MV-4-11 (cell line): ENCODE data around the gene TTC36.
"Not testable (repeated sequence)": the region's sequence is repeated elsewhere in the genome, so short reads cannot be mapped to it uniquely, and the experiment has no call there.

ENCODE experiments used
- DNase-seq: peaks from one replicate; lab custom pipeline; 2025; lab: John Stamatoyannopoulos, UW

Gene TTC36

GRCh38 chr11:118532852-118533768 lies 5.8 kb downstream of the TTC36 start:
- DNase-seq, result no peak

- no peak for DNase-seq
Measured at GRCh38 chr11:118533769-118534729, 6.8 kb downstream of the TTC36 start.

DNA sequence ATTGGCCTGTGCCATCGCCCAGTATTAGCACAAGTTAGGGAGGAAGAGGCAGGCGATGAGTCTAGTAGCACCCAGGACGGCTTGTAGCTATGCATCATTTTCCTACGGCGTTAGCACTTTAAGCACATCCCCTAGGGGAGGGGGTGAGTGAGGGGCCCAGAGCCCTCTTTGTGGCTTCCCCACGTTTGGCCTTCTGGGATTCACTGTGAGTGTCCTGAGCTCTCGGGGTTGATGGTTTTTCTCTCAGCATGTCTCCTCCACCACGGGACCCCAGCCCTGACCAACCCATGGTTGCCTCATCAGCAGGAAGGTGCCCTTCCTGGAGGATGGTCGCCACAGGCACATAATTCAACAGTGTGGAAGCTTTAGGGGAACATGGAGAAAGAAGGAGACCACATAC lies 8.0 kb downstream of the TTC36 start:
- no peak for DNase-seq

DNA sequence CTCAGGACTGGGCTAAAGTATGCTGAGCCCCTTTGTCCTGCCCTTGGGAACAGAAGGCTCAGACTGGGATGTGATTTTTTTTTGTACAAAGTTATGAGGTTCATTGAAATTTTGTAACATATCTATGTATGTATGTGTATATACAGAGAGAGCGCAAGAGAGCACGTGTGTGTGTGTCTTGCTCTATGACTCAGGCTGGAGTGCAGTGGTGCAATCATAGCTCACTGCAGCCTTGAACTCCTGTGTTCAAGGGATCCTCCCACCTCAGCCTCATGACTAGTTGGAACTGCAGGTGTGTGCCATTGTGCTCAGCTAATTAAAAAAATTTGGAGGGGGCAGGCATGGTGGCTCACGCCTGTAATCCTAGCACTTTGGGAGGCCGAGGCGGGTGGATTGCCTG lies 9.5 kb downstream of the TTC36 start:
- DNase-seq, result peak; percentile 61

DNA sequence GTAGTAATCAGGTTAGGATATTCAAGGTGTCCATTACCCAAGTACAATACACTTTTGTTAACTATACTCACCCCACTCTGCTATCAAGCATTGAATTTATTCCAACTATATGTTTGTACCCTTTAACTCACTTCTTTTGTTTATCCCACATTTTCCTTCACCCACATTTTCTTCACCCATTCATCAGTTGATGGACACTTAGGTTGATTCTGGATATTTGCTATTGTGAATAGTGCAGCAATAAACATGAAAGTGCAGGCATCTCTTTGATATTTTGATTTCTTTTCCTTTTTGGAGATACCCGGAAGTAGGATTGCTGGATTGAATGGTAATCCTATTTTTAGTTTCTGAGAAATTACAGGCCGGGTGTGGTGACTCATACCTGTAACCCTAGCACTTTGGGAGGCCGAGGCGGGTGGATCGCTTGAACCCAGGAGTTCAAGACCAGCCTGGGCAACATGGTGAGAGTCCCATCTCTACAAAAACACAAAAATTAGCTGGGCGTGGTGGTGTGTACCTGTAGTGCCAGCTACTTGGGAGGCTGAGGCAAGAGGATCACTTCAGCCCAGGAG lies 10.2 kb downstream of the TTC36 start:
- peak; percentile 9 for DNase-seq

GRCh38 chr11:118544010-118544646 lies 16.9 kb downstream of the TTC36 start:
- DNase-seq, result no peak

- DNase-seq, result no peak
Measured at GRCh38 chr11:118544647-118545010, 17.4 kb downstream of the TTC36 start.

GRCh38 chr11:118545533-118545932 lies 18.3 kb downstream of the TTC36 start:
- no peak for DNase-seq

DNA sequence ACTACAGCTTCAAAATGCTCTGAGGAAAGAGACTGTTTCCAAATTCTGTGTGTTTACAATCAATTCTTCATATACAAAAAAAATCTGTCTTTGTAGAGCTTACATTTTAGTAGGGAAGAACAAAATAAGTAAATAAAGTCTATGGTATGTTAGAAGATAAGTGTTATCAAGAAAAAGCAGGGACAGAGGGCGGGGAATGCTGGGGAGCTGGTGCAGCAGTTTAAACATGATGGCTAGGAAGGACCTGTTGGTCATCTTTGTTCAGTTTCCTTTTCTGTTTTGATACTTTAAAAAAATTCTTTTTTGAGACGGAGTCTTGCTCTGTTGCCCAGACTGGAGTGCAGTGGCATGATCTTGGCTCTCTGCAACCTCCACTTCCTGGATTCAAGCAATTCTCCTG lies 19.9 kb downstream of the TTC36 start:
- DNase-seq, result no peak

GRCh38 chr11:118552341-118552740 lies 25.1 kb downstream of the TTC36 start:
- DNase-seq, result no peak

- no peak for DNase-seq
Measured at GRCh38 chr11:118560806-118561205, 33.5 kb downstream of the TTC36 start.

DNA sequence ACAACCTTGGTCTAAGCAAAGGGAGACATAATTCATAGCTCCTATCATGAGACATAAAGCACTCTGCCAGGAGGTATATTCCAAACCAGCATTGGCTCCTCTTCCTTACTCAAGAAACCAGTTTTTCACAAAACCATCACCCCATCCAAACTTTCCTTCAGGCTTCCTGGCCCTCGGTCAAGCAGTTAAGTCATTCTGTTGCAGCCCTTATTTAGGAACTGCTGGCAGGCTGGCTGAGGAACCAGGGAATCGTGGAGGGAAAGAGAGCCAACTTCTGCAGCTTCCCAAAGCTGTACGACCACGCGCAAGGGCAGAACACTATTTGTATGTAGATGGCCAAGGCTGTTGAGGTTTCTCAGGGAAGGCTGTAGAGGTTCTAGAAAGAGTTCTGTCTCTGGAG lies 37.8 kb downstream of the TTC36 start:
- DNase-seq, result no peak

DNA sequence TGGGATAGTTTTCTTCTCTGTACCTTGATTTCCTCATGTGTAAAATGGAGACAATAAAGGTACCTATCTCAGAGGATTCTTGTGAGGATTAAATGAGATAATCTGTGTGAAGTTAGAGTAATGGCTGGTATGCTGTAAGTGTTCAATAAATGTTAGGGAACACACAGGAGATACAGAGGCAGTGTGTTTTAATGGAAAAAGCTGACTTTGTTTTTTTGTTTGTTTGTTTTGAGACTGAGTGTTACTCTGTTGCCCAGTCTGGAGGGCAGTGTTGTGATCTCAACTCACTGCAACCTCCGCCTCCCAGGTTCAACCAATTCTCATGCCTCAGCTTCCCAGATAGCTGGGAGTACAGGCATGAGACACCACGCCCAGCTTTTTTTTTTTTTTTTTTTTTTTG lies 42.4 kb downstream of the TTC36 start:
- no peak for DNase-seq

DNA sequence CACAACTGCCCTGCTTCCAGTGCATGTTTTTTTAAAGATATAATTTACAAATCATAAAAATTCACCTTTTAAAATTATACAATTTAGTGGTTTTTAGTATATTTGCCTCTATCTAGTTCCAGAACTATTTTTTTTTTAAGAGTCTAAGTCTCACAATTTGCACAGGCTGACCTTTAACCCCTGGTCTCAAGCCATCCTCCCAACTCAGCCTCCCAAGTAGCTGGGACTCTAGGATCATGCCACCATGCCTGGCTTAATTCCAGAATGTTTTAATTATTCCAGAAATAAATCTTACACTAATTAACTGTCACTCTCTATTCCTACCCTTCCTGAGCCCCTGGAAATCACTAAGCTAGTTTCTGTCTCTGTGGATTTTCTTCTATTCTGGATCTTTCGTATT lies 43.5 kb downstream of the TTC36 start:
- DNase-seq, result no peak

DNA sequence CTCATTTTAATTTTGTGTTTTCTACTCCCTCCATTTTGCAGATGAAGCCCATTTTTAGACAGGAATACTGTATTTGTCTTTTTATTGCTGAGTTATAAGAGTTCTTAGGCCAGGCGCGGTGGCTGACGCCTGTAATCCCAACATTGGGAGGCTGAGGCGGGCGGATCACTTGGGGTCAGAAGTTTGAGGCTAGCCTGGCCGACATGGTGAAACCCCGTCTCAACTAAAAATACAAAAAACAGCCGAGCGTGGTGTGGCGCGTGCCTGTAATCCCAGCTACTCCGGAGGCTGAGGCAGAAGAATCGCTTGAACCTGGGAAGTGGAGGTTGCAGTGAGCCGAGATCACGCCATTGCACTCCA lies 44.4 kb downstream of the TTC36 start:
- peak; percentile 32 for DNase-seq

DNA sequence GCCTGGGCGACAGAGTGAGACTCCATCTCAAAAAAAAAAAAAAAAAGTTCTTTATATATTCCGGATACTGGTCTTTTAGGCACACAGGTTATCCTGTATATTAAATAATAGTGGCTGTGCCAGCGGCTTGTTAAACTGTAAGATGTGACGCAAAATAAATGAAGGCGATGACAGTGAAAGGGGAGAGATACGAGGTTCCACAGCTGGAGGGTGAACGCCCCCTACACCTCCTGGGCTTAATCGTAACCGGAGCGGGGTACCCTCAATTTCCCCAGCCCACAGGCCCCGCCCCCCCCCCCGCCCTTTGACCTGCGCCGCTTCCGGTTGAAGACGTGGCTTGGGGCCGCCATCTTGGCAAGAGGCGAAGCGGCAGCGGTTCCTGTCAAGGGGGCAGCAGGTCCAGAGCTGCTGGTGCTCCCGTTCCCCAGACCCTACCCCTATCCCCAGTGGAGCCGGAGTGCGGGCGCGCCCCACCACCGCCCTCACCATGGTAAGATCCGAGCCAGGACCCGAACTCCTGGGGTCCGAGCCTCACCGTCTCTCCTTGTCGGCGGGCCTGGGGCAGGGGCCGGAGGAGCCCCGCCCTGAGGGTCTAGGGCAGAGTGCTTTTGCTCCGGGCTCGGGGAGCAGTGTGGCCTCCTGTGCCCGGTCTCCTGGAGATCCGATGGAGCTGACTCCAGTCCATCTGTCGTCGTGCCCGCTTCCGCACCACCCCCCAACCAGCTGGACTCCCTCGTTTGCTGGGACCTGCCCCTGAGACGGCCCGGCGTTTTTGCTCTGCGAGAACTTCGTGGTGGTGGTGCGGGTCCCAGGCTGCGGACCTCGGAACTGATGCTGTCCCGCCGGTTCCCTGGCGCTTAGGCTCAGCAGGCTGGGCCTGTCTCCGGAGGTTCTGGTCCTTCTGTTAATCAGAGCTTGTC lies 45.0 kb downstream of the TTC36 start, which contains the start of gene ARCN1:
ARCN1 (plus strand) TSS at position 349 of the 920 bp plus-strand sequence; CDS start at position 488, 139 bp downstream.
- DNase-seq, result peak; percentile 74

GRCh38 chr11:118572981-118573550 lies 45.8 kb downstream of the TTC36 start:
- DNase-seq, result peak; percentile 25

- DNase-seq, result no peak
Measured at GRCh38 chr11:118574636-118575035, 47.4 kb downstream of the TTC36 start.

DNA sequence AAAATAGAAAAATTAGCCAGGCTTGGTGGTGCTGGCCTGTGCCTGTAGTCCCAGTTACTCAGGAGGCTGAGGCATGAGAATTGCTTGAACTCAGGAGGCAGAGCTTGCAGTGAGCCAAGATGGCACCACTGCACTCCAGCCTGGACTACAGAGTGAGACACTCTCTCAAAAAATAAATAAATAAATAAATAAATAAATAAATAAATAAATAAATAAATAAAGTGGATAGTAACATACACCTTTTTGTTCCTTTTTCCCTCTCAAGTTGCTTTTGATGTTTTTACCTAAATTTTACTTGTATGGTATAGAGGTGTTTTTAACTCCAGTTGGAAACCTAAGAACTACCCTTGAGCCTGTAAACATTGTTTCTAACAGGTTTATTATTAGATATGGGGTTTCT lies 50.7 kb downstream of the TTC36 start:
- DNase-seq, result not testable (repeated sequence)
